GM04504 (cell line): ENCODE data around the gene GPD2.
A peak's percentile ranks its signal among the peaks of the same experiment; 100 is the strongest.

Experiments used
- DNase-seq: peaks from one replicate; pipeline ENCODE4 v3.0.0-alpha.2; 2012; ENCODE audit warnings: low read depth

The GPD2 gene

GRCh38 chr2:156436497-156437085 lies 412 bp downstream of the GPD2 start:
- DNase-seq = no peak

DNA sequence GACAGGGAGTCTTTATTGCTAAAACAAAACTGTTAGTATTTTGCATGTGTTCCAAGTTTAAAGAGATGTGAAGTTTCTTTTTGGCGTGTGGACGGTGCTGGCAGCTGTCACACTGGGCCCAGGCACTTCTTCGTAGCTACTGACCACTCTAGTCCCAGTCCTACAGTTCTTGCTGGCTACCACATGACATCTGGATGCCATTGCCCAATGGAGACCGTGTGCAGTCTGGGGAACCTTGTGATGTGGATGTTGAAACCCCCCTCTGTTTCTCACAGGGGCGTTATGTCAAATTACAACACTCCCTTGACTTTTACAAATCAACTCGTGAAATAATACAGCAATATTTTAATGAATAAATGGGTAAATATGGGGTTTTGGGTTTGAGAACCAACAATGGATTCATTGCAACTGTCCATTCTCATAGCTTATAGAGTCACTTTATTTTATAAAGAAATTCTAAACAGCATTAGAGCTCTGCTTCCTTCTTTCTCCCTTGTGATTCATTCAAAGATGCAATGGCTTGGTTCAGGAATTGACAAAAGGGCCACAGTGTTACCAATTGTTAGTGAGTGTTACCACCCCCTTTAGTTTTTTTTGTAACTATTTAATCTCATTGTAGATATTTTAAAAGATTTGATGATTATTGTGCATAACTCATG lies 1.2 kb downstream of the GPD2 start:
- peak; percentile 28 for DNase-seq

GRCh38 chr2:156437931-156438410 lies 1.8 kb downstream of the GPD2 start:
- DNase-seq = no peak

GRCh38 chr2:156443089-156443488 lies 6.9 kb downstream of the GPD2 start:
- DNase-seq = no peak

GRCh38 chr2:156445296-156446220 lies 9.4 kb downstream of the GPD2 start:
- DNase-seq = peak; percentile 62

- DNase-seq = no peak
Measured at GRCh38 chr2:156447761-156448160, 11.6 kb downstream of the GPD2 start.

DNA sequence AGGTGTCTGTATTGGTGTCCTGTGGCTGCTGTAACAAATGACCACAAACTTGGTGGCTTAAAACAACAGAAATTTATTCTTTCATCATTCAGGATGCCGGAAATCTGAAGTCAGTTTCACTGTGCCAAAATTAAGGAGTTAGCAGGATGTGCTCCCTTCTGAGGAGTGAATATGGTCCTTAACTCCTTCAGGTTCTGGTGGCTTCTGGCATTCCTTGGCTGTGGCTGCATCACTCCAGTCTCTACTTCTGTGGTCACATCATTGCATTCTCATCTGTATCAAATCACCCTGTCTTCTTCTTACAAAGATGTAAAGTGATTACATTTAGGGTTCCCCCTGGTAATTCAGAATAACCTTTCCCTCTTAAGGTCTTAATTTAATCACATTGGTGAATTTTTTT lies 12.6 kb downstream of the GPD2 start:
- DNase-seq = no peak

- peak; percentile 77 for DNase-seq
Measured at GRCh38 chr2:156452971-156453370, 16.8 kb downstream of the GPD2 start.

GRCh38 chr2:156455361-156455975 lies 19.3 kb downstream of the GPD2 start:
- no peak for DNase-seq

DNA sequence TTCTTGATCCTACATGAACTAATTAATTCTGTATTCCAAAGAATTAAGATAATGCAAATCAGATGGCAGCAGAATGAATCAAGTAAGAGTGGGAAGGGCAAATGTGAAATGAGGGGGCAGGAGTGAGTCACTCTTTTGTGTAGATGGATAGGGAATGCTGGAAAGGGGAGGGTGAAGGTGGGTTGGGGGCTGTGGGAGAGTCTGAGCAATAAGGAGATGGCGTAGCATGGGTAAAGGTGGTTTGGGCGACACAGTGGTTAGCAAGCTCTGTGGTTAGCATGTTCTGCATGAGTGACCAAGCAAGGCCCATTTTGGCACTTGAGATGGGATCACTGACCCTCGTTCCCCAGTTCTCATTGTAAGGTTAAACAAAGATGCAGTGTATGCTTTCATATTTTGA lies 20.4 kb downstream of the GPD2 start:
- DNase-seq = no peak

DNA sequence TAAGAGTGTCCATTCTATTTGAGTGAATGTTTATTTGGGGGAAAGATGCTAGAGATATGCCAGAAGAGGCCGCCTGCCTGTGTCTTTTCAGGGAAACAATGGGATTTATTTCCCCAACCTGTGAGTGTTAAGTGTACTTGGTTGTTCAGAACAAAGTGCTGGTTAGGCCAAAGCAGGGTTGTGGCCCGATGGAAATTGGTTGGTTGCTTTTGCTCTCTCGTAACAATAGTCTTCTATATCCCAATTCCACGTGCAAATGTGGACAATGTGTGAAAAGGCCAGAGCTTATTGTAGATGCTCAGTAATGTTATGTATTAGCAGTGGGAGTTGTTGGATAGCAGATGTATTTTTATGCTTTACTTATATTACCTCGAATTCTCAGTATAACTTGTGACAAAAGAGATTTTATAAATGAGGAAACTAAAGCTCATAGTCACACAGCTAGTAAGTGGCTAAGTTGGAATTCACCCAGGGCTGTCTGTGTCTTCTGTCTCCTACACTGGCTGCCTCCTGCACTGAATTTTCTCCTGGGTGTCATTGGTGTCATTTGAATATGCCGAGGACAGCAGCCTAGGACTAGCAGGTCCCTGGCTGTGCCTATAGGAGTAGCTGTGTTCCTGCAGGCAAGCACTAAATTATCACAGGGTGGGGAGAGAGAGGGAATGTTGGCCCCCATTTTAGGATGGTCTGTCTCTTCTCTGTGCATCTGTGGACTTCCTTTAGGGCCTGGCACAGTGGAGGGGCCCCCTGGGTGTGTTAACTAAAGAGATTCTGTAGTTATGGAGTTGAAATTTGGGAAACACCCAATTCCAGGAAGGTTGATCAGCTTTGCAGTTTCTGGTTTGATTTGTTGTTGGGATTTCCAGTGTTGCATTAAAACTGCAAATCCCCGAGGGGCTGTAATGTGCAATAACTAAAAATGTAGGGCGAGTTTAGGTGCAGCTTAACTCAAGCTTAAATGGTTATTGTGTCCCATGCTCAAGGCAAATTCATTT lies 21.6 kb downstream of the GPD2 start:
- no peak for DNase-seq

- no peak for DNase-seq
Measured at GRCh38 chr2:156459720-156460119, 23.5 kb downstream of the GPD2 start.

GRCh38 chr2:156464106-156464505 lies 27.9 kb downstream of the GPD2 start:
- DNase-seq = no peak

DNA sequence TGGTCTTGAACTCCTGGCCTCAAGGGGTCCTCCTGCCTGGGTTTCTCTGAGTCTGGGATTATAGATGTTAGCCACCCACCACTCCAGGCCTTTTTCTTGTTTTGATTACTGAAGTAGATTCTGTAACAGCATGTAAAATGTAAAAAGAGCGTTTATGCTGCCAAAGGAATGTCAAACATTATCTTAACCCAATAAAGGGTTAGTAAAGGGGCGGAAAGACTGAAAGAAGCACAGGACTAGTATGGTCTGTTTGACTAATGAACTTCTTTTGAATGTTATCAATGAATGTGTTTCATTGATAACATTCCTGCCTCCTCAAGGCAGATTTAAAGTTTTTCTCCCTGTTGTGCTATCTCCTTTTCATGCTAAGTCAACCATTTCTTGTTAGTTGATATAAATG lies 29.4 kb downstream of the GPD2 start:
- DNase-seq = no peak

GRCh38 chr2:156466739-156467405 lies 30.7 kb downstream of the GPD2 start:
- peak; percentile 40 for DNase-seq

GRCh38 chr2:156470975-156471583 lies 34.9 kb downstream of the GPD2 start:
- no peak for DNase-seq

GRCh38 chr2:156471762-156472161 lies 35.6 kb downstream of the GPD2 start:
- DNase-seq = no peak

GRCh38 chr2:156472686-156473085 lies 36.5 kb downstream of the GPD2 start:
- DNase-seq = no peak

GRCh38 chr2:156473445-156473844 lies 37.3 kb downstream of the GPD2 start:
- DNase-seq = no peak

GRCh38 chr2:156474401-156474800 lies 38.2 kb downstream of the GPD2 start:
- DNase-seq = no peak
